Hepatocyte (in vitro differentiated cells): Measurements from ENCODE around the gene ACTL7A. TPM values are rescaled to one million over a fixed set of nuclear protein-coding genes. Genes with fewer than 3 reads are reported as not detected.

Source experiments
- DNase-seq: peaks from one replicate; pipeline ENCODE4 v3.0.0-alpha.2; 2016; ENCODE audit warnings: low spot score
- H2AFZ ChIP-seq: fragments of 200-600 bp; sonication (generic); 2 replicates; pipeline ENCODE4 v1.6.0; 2016; ENCODE audit warnings: antibody characterized with exemption, mild to moderate bottlenecking
- H3K27ac ChIP-seq: fragments of 200-600 bp; sonication (generic); 2 replicates; pipeline ENCODE4 v1.5.1; 2016; ENCODE audit warnings: mild to moderate bottlenecking
- H3K27me3 ChIP-seq: fragments of 200-600 bp; sonication (generic); 2 replicates; pipeline ENCODE4 v1.6.1; 2016
- H3K36me3 ChIP-seq: fragments of 200-600 bp; sonication (generic); replicated peaks from 2 replicates; pipeline ENCODE4 v1.5.1; 2016; ENCODE audit warnings: low read depth; ENCODE audit not compliant: insufficient read depth
- H3K4me1 ChIP-seq: fragments of 200-600 bp; sonication (generic); 2 replicates; pipeline ENCODE4 v1.5.1; 2016; ENCODE audit warnings: mild to moderate bottlenecking, moderate library complexity; ENCODE audit not compliant: insufficient read depth
- H3K4me2 ChIP-seq: fragments of 200-600 bp; sonication (generic); 2 replicates; pipeline ENCODE4 v1.6.0; 2016
- H3K4me3 ChIP-seq: fragments of 200-600 bp; sonication (generic); 2 replicates; pipeline ENCODE4 v1.5.1; 2016; ENCODE audit warnings: mild to moderate bottlenecking
- H3K79me2 ChIP-seq: fragments of 200-600 bp; sonication (generic); 2 replicates; pipeline ENCODE4 v1.6.0; 2017; ENCODE audit warnings: mild to moderate bottlenecking
- H3K9me2 ChIP-seq: fragments of 200-600 bp; sonication (generic); replicated peaks from 2 replicates; pipeline ENCODE4 v1.6.0; 2017; ENCODE audit warnings: mild to moderate bottlenecking; ENCODE audit not compliant: insufficient read depth
- H3K9me3 ChIP-seq: fragments of 200-600 bp; sonication (generic); 2 replicates; pipeline ENCODE4 v1.5.1; 2016; ENCODE audit warnings: low read depth, mild to moderate bottlenecking
- H4K20me1 ChIP-seq: fragments of 200-600 bp; sonication (generic); 2 replicates; pipeline ENCODE4 v1.6.0; 2016; ENCODE audit warnings: mild to moderate bottlenecking; ENCODE audit not compliant: insufficient read depth, poor library complexity, severe bottlenecking
- EZH2 ChIP-seq: fragments of 200-600 bp; sonication (generic); IDR thresholded peaks from 2 replicates; pipeline ENCODE4 v1.6.1; 2016; ENCODE audit warnings: antibody characterized with exemption, mild to moderate bottlenecking, borderline replicate concordance
- EZH2phosphoT487 ChIP-seq: fragments of 200-600 bp; sonication (generic); IDR thresholded peaks from one replicate; pipeline ENCODE4 v1.6.1; 2018; ENCODE audit warnings: antibody characterized with exemption, mild to moderate bottlenecking, low read depth, moderate library complexity; ENCODE audit not compliant: unreplicated experiment, severe bottlenecking
- WGBS: methylation state at CpG from one replicate; pipeline ENCODE4 v1.1.6; 2016; ENCODE audit warnings: low lambda C conversion rate; ENCODE audit errors: missing lambda C conversion rate; 5-methylcytosine and 5-hydroxymethylcytosine counted together
- polyA plus RNA-seq: library from polyadenylated mRNA; unstranded; fragments of >200 nt; fragmentation: Nextera tagmentation; extraction: Ambion mirVana; gene quantifications from 2 replicates; pipeline ENCODE4 v1.2.1, GENCODE V29; 2016
- total RNA-seq: library from RNA; depleted of rRNA; stranded (reverse); fragments of >200 nt; gene quantifications from 2 replicates; pipeline ENCODE4 v1.2.3, GENCODE V29; 2014
- TF ChIP-seq, protein P1 (sequence below): fragments of 200-600 bp; sonication (generic); IDR thresholded peaks from 2 replicates; pipeline ENCODE4 v1.5.1; 2016; ENCODE audit warnings: antibody characterized with exemption, mild to moderate bottlenecking; ENCODE audit not compliant: poor library complexity

ACTL7A gene
- total and polyA plus RNA-seq, 2 experiments from 2014 or later = not detected

DNA sequence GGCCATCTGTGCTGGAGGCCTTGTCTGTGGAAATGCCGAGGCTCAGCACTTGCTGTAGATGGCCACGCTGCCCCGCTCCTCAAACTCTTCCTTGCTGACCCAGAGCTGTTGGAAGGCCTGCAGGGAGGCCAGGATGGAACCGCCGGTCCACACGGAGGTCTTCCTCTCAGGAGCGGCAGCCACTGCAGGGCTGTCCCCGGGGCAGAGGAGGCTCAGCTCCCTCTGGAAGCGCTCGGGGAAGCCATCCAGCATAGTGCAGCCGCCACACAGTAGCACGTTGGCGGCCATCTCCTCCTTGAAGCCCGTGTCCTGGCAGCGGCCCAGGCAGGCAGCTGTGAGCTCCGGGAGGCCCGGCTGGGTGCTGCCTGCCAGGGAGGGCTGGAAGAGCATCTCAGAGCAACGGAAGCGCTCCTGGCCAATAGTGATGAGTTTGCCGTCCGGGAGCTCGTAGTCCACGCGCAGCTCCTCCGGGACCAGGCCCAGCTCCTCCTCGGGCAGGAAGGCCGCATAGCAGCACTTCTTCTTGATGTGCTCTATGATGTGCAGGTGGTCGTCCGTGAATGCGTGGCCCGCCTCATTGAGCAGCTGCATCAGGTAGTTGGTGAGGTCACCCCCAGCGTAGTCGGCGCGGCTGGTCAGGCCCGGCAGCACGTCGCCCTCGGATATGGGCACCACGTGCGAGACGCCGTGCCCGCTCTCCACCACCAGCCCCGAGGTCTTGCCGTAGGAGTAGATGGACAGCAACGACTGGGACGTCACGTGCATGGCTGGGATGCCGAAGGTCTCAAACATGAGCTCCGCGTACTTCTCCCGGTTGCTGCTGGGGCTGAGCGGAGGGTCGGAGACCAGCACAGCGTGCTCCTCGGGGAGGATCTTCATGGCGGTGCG lies 7.2 kb upstream of the ACTL7A start:
- no peaks in the 10 kb centered on the region for H3K36me3 ChIP-seq
- DNase-seq = no peak
- no peaks in the 10 kb centered on the region for H4K20me1 ChIP-seq
- H3K4me3 ChIP-seq = no peak overlapping the region
- no peaks in the 10 kb centered on the region for H3K79me2 ChIP-seq
- no peak overlapping the region for H3K27ac ChIP-seq
- no peaks in the 10 kb centered on the region for H3K9me2 ChIP-seq
- WGBS = 98% methylated on average over 54 of the region's 59 CpGs
- no peaks in the 10 kb centered on the region for H3K4me1 ChIP-seq
- no peak overlapping the region for H3K4me2 ChIP-seq
- no peak overlapping the region for H2AFZ ChIP-seq
- no peaks in the 10 kb centered on the region for H3K27me3 ChIP-seq
- TF ChIP-seq, protein P1, sequence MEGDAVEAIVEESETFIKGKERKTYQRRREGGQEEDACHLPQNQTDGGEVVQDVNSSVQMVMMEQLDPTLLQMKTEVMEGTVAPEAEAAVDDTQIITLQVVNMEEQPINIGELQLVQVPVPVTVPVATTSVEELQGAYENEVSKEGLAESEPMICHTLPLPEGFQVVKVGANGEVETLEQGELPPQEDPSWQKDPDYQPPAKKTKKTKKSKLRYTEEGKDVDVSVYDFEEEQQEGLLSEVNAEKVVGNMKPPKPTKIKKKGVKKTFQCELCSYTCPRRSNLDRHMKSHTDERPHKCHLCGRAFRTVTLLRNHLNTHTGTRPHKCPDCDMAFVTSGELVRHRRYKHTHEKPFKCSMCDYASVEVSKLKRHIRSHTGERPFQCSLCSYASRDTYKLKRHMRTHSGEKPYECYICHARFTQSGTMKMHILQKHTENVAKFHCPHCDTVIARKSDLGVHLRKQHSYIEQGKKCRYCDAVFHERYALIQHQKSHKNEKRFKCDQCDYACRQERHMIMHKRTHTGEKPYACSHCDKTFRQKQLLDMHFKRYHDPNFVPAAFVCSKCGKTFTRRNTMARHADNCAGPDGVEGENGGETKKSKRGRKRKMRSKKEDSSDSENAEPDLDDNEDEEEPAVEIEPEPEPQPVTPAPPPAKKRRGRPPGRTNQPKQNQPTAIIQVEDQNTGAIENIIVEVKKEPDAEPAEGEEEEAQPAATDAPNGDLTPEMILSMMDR = no peak
- TF ChIP-seq EZH2phosphoT487 = no peak
- TF ChIP-seq EZH2 = no peak
- H3K9me3 ChIP-seq = no peaks in the 10 kb centered on the region

DNA sequence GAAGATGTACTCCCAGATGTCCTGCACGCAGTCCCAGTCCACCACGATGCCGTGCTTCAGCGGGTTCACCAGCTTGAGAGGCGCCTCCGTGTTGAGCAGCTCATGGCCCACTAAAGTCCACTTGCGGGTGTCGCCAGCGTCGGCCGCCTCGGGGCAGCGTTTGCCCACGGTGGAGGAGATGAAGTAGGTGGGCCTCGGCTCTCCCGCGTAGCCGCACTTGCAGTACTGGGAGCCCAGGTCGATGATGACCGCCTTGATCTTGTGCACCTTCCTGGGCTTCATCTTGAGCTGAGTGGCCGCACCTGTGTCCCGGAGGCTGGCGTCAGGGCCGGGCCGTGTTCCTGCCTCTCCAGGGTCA lies 6.6 kb upstream of the ACTL7A start:
- Histone ChIP-seq H3K4me1 (no peaks in the 10 kb centered on the region), H3K4me3 (no peak overlapping the region), H3K27ac (no peak overlapping the region), H4K20me1 (no peaks in the 10 kb centered on the region), H3K9me3 (no peaks in the 10 kb centered on the region), H3K36me3 (no peaks in the 10 kb centered on the region), H2AFZ (no peak overlapping the region), H3K9me2 (no peaks in the 10 kb centered on the region), H3K27me3 (no peaks in the 10 kb centered on the region), H3K4me2 (no peak overlapping the region), H3K79me2 (no peaks in the 10 kb centered on the region)
- DNase-seq = no peak
- TF ChIP-seq EZH2 (no peak), EZH2phosphoT487 (no peak)
- TF ChIP-seq, protein P1 = no peak
- WGBS = 97% methylated on average over 25 of the region's 25 CpGs

DNA sequence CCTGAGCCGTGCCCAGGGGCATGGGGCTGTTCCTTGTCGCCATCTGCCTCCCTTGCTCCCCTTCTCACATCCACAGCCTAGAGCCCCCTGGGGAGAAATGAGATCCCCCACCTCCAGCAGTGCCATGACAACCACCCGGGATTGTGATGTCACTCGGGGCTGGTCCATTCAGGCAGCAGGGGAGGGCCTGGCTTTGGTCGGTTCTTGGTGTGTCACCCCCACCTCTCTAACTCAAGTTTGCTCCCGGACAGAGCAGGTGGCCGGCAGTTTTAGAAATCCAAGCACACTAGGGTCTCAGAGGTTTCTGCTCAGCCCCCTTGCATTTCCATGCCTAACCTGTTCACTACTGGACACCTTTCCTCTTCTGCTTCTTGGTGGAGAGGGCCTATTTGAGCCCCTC lies 6.2 kb upstream of the ACTL7A start, which contains the start of gene ACTL7B:
ACTL7B (minus strand) TSS at position 99 of the 400 bp plus-strand sequence; CDS start at position 43, 56 bp downstream.
- H3K27ac ChIP-seq = no peak within 1 kb of the TSS
- H3K79me2 ChIP-seq = no peaks in the 10 kb centered on the region
- no peak within 1 kb of the TSS for H3K4me2 ChIP-seq
- H3K27me3 ChIP-seq = no peaks in the 10 kb centered on the region
- H2AFZ ChIP-seq = no peak within 1 kb of the TSS
- H3K4me1 ChIP-seq = no peaks in the 10 kb centered on the region
- WGBS = 87% methylated on average over 7 of the region's 7 CpGs
- no peaks in the 10 kb centered on the region for H3K9me2 ChIP-seq
- TF ChIP-seq, protein P1 = no peak
- TF ChIP-seq EZH2phosphoT487 (no peak), EZH2 (no peak)
- no peak for DNase-seq
- H4K20me1 ChIP-seq = no peaks in the 10 kb centered on the region
- H3K9me3 ChIP-seq = no peaks in the 10 kb centered on the region
- no peaks in the 10 kb centered on the region for H3K36me3 ChIP-seq
- no peak within 1 kb of the TSS for H3K4me3 ChIP-seq
